Fibroblast of mammary gland (primary cell): Measurements from ENCODE around the gene ACAA2.
A peak's percentile ranks its signal among the peaks of the same experiment; 100 is the strongest.

Source experiments
- DNase-seq: peaks from one replicate; pipeline ENCODE4 v3.0.0-alpha.2; 2010; ENCODE audit warnings: low read depth
- H3K4me3 ChIP-seq: 2 replicates; pipeline ENCODE4 v1.5.1; 2011; ENCODE audit warnings: low read depth, mild to moderate bottlenecking, low read length, moderate library complexity; ENCODE audit not compliant: control insufficient read depth
- TF ChIP-seq, protein P1 (sequence below): conservative IDR thresholded peaks from 2 replicates; pipeline ENCODE4 v1.5.1; 2011; ENCODE audit warnings: low read depth, low read length, inconsistent platforms; ENCODE audit not compliant: control insufficient read depth, insufficient read depth

ACAA2 gene

DNA sequence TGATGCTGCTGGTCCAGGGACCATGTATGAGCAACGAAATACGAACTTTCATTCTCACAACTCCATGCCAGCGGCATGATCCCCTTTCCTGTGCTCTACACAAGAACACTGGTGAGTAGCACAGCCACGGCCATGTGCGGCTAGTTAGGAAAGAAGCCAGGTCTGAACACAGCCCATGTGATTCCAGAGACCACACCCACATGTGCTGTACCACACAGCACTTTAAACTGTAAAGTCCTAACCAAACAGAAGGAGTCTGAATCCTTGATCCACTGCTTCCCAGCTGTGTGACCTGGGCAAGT, 33.0 kb upstream of the ACAA2 start:
- TF ChIP-seq, protein P1, sequence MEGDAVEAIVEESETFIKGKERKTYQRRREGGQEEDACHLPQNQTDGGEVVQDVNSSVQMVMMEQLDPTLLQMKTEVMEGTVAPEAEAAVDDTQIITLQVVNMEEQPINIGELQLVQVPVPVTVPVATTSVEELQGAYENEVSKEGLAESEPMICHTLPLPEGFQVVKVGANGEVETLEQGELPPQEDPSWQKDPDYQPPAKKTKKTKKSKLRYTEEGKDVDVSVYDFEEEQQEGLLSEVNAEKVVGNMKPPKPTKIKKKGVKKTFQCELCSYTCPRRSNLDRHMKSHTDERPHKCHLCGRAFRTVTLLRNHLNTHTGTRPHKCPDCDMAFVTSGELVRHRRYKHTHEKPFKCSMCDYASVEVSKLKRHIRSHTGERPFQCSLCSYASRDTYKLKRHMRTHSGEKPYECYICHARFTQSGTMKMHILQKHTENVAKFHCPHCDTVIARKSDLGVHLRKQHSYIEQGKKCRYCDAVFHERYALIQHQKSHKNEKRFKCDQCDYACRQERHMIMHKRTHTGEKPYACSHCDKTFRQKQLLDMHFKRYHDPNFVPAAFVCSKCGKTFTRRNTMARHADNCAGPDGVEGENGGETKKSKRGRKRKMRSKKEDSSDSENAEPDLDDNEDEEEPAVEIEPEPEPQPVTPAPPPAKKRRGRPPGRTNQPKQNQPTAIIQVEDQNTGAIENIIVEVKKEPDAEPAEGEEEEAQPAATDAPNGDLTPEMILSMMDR = no peak
- H3K4me3 ChIP-seq = no peak overlapping the region
- peak; percentile 85 for DNase-seq

DNA sequence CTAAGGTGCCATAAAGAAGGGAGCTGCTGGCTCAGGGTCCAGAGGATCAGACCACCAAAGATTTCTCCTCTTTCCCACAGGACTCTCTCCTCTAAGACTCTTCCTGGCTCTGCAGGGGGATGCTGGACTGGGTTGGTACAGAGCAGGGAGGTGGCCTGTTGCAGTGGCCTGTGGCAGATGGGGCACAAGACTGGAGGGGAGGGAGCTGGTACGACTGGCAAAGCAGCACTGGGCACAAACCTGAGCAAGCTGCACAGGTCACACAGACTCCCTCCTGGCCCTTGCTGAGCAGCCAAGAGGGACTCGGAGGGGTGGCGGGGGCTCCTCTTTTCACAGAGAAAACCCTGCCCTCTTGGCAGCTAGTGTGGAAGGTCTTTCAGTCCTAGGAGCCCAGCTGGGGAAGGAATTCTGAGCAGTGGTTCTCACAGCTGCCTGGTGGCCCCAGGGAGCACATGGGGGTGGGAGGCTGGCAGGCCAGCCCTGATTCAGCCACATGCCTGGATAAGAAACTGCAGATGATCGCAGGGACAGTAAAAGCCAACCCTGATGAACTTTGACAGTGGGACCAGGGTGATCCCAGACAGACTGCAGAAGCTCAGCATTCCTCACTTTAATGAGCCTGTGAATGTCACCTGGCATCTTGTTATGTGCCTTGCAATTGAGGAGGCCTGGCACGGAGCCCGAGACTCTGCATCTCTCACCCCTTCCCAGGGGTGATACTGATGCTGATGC, 32.5 kb upstream of the ACAA2 start:
- TF ChIP-seq, protein P1 = no peak
- H3K4me3 ChIP-seq = no peak overlapping the region
- DNase-seq = no peak

GRCh38 chr18:49844903-49845302, 31.6 kb upstream of the ACAA2 start:
- no peak overlapping the region for H3K4me3 ChIP-seq
- no peak for DNase-seq
- TF ChIP-seq, protein P1 = no peak

DNA sequence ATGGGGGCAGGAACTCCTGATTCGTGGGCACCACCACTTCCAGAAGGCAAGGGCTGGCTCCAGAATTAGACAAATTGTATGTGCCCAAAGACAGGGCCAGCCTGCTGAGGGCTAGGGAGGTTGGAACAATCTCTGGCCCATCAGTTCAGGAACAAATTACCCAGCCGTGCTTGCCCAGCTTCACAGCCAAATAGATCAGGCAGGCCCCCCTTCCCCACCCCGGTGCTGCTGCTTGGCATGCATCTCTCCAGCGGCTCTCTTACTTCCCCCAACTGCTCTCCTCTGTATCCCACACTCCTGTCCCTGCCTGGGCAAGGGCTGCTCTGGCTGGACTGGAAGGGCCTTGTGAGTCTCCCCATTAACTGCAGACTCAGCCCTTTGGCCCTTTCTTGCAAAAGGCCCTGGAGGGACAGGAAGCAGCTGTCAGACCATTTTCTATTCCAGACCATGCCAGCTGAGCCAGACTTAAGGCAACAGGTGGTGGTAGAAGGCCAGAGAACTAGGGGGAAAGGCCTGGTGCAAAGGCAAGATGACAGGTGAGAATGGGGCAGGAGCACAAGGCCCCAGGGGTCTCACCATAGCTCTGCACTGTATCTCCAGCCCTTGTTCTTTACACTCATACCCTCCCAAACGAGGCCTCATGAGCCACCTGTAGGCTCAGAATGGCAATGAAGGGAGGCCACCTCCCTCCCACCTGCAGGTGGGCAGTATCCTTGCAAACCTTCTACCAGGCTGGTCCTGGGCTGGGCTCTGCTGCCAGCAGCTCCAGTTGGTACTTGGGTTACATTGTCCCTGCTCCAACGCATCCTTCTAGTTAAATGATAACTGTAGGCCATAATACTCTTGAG, 30.7 kb upstream of the ACAA2 start:
- no peak for DNase-seq
- no peak overlapping the region for H3K4me3 ChIP-seq
- TF ChIP-seq, protein P1 = no peak

DNA sequence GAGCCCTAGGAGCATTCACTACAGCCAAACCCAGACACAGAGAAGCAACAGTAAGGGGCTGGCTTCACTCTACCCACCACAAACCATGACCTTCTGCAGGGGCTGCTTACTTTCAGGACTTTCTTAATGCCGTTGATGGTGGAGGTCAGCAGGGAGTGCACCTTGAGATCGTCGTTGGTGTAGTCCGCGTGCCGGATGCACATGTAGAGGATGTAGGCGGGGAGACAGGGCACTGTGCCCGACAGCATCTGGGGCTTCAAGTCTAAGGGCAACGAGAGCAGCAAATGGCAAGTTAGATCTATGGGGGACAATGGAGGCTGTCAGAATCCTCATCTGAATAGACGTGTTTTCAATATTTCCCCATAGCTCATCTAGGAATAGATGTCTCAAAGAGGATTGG, 29.8 kb upstream of the ACAA2 start:
- H3K4me3 ChIP-seq = no peak overlapping the region
- no peak for DNase-seq
- TF ChIP-seq, protein P1 = no peak

- DNase-seq = no peak
- TF ChIP-seq, protein P1 = no peak
- H3K4me3 ChIP-seq = no peak overlapping the region
Measured at GRCh38 chr18:49842656-49843055, 29.3 kb upstream of the ACAA2 start.
